ENCODE results near the gene CREB5.

Gene CREB5

DNA sequence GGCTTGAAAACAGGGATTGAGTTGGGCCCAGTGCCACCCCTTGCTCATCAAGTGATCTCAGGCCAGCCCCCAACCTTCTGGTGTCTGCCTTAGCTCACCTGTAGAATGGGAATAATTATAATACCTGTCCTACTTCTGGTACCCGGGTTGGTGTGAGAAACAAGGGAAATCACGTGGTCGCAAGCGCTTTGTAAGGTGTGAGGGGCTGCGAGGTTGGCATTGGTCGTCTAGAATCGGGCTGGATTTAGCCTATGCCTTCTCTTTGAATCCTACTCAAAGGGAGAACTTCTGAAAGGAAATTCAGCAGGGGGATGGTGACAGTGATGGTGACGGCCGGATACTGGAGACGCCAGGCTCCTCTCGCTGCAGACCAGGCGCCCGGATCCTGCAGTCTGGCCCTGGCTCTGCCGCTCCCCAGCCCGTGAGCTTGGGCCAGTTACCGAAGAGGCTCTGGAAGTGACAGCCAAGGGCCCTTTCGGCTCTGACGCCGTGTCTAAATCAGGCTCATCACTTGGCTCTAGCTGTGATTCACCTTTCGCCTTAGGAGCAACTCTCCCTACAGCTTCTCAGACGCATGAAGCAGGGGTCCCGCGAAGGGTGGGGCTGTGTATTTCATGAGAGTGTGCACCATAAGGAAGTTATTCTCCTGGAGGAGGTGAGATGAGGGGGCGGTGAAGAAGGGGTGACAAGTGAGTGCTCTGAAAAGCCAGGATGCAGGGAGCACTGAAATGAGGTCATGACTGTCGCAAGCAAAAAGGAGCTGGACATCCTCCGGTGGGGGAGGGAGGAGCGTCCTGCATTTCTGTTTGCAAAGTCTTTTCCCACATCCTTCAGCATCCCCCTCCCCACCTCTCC is 4.0 kb upstream of the CREB5 start:
- DNase-seq, result no peak

DNA sequence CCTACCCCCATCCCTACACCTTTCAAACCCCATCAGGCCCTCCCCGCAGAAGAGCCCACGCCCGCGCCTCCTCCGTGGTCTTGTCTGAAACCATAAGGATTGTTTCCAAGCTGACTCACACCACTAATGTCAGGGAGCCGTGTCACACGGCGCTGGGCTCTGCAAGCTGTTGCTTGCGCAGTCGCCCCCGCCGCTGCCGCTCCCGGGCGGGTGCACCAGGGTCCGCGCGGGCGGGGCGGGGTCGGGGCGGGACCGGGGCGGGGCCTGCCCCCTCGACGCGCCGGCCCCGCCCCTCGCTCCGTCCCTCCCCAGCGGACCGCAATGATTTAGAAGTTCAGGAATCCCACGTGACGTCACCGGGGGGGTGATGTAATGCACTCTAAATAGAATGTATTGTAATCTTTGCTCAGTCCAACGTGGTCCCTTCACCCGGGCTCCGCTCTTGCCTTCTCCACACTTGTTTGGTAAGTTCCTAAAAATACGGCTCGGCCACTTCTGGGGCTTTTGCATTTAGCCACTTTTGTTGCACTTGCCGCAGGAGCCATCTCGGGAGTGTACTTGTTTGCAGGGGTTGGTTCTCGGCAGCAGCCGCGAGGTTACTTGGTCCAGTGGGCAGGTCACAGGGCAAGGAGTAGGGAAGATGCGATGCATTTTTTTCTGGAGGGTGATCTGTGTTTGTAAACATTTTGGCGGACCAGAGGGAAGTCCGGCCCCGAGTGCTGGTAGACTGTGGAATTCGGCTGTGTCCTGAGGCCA is 3.2 kb upstream of the CREB5 start:
- peak; percentile 60 for DNase-seq

DNA sequence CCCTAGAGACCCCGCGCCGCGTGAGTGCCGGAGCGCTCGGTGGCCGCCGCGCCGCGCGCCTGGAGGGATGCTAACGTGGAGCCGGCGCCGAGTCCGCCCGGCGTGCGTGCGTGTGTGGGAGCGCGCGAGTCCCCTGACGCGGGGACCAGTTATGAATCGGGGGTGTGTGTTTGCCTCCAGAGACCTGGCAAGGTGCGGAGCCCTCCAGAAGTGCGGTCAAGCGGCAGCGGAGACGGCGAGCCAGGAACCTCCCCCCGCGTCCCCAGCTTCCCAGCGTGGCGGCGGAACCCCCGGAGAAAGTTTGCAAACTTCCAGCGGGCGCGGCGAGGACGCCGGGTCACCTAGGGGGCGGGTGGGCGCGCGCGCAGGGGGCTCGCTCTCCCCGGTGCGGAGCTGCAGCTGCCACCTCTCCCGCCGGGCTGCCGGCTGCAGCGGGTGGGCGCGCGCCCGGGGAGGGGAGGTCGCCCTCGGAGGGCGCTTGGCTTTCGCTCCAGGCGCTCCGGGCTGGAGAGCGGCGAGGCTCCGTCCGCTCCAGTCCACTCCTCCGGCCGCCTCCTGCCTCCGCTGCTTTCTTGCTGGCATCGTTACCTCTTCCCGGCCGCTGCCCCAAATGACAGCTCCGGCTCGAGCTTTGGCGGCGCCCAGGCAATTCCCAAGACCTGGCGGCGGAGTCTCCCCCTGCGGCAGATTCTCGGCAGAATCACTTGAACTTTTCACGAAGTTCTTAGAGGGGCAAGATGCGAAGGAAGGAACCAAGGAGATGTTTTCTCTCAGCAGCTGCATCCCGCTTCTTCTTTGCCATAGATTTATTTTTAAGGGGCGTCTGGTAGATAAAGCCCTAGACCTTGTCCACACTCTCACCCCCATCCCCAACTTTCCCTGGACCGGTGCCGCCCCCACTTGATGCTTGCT is 2.3 kb upstream of the CREB5 start:
- DNase-seq, result no peak

DNA sequence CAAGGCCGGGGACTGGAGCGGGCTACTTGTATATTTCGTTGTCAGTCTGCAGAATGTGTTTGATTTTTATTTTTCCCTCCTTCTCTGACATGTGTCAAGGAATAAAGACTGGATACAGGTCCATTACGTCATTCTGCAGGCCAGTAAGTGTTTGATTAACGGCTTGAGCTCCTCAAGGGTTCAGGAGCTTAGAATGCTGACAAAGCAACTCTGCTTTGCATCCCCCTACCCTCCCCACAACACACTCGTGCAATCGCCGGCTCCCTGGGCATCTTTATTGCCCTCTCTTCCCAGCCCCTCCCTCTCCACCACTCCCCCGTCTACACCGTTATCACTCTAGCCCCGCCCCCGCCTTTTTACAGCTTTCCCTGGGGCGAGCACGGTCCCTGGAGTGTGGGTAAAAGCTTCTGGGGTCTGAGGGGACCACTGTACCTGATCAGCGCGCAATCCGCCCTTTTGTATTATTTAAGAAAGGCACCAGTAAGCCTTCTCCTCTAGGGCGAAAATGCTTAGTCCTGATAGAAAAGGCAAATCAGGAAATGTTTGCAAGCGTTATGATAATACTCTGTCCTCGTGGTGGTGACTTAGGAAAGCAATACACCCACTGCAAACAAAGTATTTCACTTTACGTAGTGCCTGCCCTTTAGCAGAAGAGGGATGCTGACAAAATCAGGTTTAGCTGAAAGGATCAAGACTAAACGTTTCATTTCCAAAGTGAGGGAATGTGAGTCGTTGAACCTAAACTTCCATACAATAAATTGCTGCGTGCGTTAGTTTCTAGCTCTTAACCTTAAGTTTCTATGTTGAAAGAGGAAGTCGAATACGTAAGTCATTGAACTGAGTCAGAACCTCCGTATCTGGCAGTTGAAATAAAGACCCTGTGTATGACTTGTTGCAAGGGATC is 1.4 kb upstream of the CREB5 start:
- DNase-seq, result no peak

DNA sequence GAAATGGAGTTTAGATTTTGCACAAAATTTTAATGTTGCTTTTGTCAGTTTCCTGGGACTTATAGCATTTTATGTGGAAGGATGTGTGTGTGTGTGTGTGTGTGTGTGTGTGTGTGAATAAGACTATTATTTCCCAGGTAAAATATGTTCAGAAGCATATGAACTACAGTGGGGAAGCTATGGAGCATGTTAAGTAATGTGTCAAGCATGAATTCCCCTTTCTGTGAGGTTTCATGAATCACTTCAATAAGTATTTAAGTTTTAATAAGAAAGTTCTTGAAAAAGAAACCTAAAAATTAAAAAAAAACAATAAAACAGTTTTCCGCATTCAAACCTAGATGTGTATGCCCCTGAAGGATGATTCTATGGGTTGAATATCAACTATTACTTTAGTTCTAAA is 693 bp downstream of the CREB5 start:
- DNase-seq, result no peak

DNA sequence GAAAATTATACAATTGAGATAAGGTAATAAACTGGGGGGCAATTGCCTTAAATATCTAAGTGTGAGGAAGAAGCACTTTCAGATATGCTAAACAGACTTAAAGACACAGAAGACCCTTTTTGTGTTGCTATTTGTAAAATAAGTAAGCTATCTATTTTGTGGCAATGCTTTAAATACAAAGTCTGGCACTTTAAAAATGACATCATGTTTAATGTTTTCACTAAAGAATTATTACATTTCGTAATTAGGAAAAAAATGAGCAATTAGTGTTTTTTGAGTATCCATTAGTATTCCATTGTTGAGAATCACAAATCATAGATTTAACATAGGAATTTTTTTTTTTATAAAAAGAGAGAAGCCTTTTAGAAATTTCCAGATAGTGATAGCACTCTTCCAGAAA is 2.1 kb downstream of the CREB5 start:
- DNase-seq, result no peak

DNA sequence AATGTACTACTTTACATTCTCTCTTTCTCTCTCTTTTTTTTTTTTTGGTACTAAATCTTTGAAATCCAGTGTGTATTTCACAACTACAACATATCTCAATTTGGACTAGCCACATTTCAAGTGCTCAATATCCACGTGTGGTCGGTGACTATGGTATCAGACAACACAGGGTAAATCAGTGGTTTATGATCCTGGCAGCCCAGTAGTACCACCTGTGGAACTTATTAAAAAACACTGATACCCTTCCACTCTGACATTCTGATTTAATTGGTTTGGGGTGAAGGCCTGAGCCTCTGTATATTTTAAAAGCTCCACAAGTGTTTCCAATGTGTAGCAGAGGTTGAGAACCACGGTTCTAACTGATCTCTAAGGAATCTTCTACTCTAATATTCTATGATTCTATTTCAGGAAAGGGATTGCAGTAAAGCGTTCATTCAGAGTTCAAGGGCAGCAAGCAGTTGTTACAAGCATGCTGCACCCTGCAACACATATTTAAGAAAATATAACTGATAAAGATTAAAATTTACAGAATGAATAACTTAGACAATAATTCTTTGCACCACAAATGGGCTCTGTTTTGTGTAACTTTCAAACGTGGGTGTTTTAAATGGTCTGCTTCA is 5.1 kb downstream of the CREB5 start:
- DNase-seq, result no peak

DNA sequence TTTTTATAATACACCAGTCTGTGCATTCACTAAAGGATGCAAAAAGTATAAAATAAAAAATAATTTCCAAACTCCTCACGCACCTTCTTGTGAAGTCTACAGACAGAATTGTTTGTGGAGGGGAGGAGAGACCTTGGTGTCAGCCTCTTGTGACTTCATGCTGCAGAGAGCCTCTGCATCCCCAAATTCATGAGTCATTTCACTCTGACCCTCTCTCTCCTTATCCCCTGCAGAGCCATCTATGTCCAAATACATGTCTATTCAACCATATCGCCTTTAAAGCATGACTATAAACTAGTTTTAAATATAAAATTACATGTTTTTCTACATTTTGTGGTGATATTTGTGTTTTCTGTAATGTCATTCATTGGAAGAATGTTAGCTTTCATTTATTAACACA is 6.0 kb downstream of the CREB5 start:
- no peak for DNase-seq

DNA sequence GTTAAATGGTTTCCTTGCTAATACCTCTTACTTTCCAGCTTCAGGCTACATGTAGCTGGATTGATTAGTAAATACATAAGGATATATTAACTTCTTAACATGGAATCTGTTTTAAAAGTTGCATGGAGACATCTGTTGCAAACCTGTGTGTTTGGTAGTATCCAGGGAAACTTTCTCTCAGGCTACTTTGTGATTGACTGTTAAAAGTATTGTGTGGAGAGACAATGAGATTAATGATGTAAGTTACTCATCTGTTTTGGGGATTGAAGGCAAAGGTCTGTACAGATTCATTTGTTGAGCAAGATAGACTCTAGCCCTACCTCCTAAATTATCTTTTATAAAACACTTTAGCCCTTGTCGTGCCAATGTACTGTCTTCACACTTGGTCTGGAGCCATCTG is 6.6 kb downstream of the CREB5 start:
- no peak for DNase-seq

DNA sequence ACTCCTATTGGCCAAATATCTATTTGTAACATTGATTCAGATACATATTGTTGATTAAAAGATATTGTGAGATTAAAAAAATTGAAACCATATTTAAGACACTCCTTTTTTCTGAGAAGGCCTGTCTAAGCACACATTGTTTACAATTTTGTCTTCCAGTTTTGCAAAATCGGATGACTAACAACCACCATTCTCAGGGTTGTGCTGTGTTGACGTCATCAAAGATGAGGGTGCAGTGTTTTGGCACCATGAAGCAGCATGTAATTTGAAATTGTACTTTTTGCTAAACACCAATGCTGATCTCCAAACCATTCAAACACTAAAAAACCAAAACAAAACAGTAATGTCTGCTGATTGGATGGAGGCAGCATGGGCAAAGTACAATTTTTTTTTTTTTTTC is 7.4 kb downstream of the CREB5 start:
- DNase-seq, result no peak

DNA sequence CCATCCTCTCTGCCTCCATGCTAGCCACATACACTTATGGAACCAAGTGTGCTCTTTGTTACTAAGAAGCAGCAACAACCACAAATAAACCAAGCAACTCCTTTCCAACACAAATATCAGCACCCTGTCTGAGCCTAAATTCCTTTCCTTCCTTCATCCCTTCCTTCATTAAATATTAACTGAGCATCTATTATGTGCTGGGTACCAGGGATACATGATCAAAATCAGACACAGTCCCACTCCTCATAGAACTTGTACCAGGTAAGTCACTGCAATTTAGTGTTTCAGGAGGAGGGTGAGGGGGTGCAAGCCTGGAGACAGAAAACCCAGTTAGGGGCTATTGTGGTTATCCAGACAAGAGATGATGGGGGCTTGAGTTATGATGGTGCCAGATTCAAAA is 10.8 kb downstream of the CREB5 start:
- DNase-seq, result no peak

DNA sequence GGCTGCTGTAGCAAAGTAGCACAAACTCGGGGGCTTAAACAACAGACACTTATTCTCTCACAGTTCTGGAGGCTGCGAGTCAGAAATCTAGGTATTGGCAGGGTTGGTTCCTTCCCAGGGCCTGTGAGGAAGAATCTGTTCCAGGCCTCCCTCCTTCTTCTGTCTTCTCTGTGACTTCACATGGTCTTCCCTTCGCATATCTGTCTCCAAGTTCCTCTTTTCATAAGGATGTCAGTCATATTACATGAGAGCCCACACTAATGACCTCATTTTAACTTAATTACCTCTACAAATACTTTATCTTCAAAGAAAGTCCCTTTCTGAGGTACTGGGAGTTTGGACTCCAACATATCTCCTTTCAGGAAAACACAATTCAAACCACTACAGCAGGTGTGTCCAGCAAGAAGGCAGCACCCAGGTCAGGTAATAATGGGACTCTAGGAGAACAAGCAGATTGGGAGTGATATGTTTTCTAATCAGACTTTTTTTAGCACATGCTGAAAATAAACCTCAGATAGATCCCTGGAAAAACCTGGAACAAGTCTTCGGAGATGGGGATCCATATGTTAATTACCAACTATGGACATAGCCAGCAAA is 11.7 kb downstream of the CREB5 start:
- DNase-seq, result no peak

DNA sequence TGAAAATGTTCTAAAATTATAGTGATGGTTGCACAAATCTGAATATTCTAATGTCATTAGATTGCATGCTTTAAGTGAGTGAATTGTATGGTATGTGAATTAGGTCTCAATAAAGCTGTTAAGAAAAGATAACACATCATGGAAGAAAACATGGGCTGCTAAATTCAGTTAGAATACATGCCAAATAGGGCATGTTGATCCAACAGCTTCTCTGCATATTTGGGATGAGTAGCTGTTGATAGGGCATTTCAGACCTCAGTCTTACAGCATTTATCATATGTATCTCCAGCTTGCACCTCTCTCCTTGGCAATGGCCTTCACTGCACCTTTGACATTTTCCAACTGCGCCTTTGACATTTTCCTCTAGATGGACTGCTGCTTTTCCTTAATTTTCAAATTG is 13.2 kb downstream of the CREB5 start:
- DNase-seq, result no peak

DNA sequence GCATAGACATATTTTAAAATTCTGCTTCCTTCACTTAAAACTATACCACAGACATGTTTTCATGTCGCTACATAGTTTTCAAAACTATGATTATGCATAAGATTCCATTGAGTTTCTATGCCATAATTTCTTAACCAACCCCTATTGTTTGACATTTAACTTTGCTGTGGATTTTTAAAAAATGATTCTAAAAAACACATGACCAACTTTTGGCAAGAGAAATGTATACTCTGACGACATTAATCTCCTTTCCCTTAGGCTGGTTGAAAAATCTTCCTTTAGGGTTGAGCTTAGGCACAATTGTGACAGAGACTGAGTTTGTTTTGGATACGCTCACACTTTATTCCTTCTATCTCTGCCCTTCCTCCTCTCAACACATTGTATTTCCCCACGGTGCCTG is 14.9 kb downstream of the CREB5 start:
- DNase-seq, result no peak

DNA sequence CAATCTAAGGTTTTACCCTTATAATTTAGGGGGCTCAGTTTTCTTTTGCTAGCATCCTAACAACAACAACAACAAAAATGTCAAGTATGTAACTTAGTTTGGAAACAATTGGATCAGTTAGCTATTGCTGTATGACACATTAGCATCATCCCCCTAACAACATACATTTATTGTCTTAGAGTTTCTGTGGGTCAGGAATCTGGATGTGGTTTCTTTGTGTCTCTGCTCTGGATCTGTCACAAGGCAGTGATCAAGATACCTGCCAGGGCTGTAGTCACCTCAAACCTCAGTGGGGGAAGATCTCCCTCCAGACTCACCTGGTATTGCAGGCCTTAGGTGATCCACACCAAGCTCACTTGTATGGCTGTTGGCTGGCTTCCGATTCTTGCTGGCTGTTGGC is 18.3 kb downstream of the CREB5 start:
- DNase-seq, result no peak

DNA sequence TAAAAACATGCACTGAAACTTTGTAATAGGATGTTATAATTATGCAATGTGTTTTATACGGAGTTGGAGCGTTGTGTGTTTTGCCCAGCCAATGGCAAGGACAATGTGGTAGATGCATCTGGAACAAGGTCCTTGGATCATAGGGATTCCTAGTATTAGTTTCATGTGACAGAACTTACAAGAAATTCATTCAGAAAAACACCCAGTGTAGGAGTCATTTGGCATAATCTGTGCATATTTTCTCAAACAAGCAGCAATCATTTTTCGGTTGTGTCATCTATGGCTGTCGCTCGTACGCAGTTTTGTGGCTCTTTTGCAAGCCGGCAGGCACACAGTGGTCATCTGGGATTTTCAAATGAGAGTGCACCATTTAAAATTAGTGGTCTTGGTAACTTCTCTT is 19.8 kb downstream of the CREB5 start:
- no peak for DNase-seq

DNA sequence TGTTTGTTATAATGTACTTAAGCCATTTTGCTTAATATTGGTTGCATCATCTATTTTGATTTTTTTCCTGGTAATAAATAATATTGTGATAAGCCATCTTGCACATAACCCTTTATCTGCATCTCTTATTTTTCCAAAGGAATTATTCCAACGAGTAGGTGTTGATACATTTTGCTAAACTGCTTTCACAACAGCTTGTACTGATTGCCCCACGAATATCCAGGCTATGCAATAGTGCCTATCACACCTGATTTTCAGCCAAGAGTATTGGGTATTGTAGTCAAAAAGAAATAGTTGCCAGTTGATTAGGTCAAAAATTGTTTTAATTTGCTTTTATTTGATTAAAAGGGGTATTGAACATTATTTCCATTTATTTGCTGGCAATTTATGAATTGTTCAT is 20.7 kb downstream of the CREB5 start:
- DNase-seq, result no peak

DNA sequence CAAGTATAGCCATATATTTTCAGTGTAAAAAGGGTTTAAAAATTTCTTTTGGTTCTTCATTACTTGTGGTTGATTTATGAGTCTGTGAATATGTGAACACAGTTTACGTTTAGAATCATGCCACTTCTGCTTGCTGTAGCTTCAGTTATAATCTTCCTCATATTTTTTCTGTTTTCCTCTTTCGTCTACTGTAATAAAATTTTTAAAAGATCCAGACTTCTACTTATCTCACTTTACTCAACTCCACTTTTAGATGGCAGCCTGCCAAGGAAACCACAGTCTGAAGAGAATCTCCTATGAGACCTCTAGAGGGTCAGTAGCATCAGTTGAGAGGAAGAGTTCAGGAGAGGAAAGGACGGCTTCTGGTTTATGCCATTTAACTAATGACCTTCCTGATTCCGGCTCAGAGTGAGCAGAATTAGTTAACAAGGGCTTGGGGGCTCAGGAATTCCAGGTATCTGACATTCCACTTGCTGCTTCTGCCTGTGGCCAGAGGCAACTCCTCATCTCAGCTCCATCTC is 21.4 kb downstream of the CREB5 start:
- no peak for DNase-seq

DNA sequence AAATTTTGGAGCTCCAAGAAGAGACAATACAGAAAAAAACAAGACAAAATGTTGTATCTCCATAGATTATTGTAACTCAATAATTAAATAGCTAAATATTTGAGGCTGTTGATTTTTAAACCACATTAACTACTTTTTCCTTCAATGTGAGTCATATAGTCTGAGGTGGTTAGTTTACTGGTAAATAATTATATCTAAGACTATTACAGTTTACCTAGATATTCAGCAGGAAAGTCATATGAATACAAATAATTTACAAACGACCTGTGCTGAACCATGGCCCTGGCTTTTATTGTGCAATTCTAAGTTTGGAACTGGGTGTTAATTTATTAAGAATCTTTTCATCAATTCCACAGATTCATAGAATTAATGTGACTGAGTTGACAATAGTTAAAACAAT is 22.2 kb downstream of the CREB5 start:
- DNase-seq, result no peak

DNA sequence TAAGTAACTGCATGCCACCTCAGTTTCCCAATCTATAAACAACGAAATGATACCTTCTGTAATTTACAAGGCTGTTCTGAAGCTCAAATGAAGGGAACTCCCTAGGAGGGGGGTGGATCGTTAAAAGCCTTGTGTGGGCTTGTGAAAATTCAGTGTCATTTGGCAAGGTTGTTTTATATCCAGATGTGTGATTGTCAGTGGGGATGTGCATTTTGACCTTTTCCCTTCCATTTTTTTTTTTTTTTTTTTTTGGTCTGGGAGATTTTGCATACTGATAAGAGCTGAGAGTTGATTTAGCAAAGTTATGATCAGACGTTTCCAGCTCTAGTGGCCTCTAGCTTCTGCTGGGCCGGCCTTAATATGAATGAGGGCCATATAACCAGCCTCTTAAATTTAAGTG is 22.8 kb downstream of the CREB5 start:
- DNase-seq, result no peak

DNA sequence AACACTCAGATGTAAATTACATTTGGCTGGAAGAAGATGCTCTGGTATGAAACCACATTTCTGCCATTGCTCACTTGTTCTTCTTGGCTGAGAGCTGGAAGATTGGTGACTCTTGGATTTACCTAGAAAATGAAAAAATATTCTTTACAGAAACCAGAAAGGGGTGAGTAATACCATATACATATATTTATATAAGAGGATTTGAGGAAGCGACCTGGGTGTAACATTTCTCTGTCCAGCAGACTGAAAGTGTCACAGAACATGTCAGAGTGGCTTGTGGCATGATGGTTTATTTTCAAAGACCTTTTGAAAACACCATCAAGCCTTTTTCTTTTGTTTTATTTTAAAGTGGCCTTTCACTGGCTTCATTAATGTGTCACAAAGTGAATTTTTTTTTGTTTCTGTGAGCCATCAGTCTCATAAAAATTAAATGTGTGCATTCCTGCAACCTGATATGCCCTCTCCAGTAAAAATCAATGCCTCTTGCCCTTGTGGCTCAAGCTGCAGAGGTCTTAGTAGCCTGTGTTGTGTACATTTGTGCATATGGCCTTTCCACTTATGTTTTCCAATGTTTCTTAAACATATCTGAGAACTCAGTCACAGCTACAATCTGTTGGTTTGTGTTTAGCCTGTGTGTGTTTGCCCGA is 23.5 kb downstream of the CREB5 start:
- no peak for DNase-seq
